ENCODE measurements around the gene ANXA8.
"Not testable (repeated sequence)": the region's sequence is repeated elsewhere in the genome, so short reads cannot be mapped to it uniquely, and the experiment has no call there.

ANXA8 gene

GRCh38 chr10:47483923-47484322 is at the start of gene ANXA8:
Gene ANXA8, minus strand, starts transcription at chr10:47484115. Its CDS starts 182 bp downstream, at chr10:47483933.
- not testable (repeated sequence) for DNase-seq

GRCh38 chr10:47523475-47523874 is 39.6 kb upstream of the ANXA8 start, which contains the start of gene AGAP9:
Gene AGAP9, minus strand, starts transcription at chr10:47523638. Its CDS starts 112 bp downstream, at chr10:47523526.
- DNase-seq: not testable (repeated sequence)

GRCh38 chr10:47502313-47502712 is 18.4 kb upstream of the ANXA8 start:
- DNase-seq: not testable (repeated sequence)

- DNase-seq: not testable (repeated sequence)
Observed at GRCh38 chr10:47494226-47494625, 10.3 kb upstream of the ANXA8 start.

- not testable (repeated sequence) for DNase-seq
Observed at GRCh38 chr10:47491600-47491999, 7.7 kb upstream of the ANXA8 start, which contains the start of gene FAM25G. Gene FAM25G, minus strand, starts transcription at chr10:47491700. Its CDS starts 26 bp downstream, at chr10:47491674.

- DNase-seq: not testable (repeated sequence)
Observed at GRCh38 chr10:47489630-47490029, 5.7 kb upstream of the ANXA8 start.

- not testable (repeated sequence) for DNase-seq
Observed at GRCh38 chr10:47485943-47486342, 2.0 kb upstream of the ANXA8 start.

- DNase-seq: not testable (repeated sequence)
Observed at GRCh38 chr10:47484786-47485185, 871 bp upstream of the ANXA8 start.

- DNase-seq: not testable (repeated sequence)
Observed at GRCh38 chr10:47482367-47482766, 1.5 kb downstream of the ANXA8 start.

- DNase-seq: not testable (repeated sequence)
Observed at GRCh38 chr10:47481768-47482181, 2.1 kb downstream of the ANXA8 start.

GRCh38 chr10:47481182-47481766 is 2.6 kb downstream of the ANXA8 start:
- DNase-seq: not testable (repeated sequence)

GRCh38 chr10:47480133-47480532 is 3.8 kb downstream of the ANXA8 start:
- DNase-seq: not testable (repeated sequence)

GRCh38 chr10:47478114-47478513 is 5.8 kb downstream of the ANXA8 start:
- DNase-seq: not testable (repeated sequence)

GRCh38 chr10:47477078-47477477 is 6.8 kb downstream of the ANXA8 start:
- not testable (repeated sequence) for DNase-seq

GRCh38 chr10:47475101-47475500 is 8.8 kb downstream of the ANXA8 start:
- not testable (repeated sequence) for DNase-seq

GRCh38 chr10:47473516-47473915 is 10.4 kb downstream of the ANXA8 start:
- not testable (repeated sequence) for DNase-seq

GRCh38 chr10:47472647-47473046 is 11.3 kb downstream of the ANXA8 start:
- not testable (repeated sequence) for DNase-seq

- DNase-seq: not testable (repeated sequence)
Observed at GRCh38 chr10:47472072-47472471, 11.8 kb downstream of the ANXA8 start.

- not testable (repeated sequence) for DNase-seq
Observed at GRCh38 chr10:47468731-47469528, 15.0 kb downstream of the ANXA8 start.

GRCh38 chr10:47467957-47468356 is 16.0 kb downstream of the ANXA8 start:
- DNase-seq: not testable (repeated sequence)

GRCh38 chr10:47467458-47467857 is 16.5 kb downstream of the ANXA8 start:
- DNase-seq: not testable (repeated sequence)

GRCh38 chr10:47465216-47465917 is 18.5 kb downstream of the ANXA8 start:
- DNase-seq: not testable (repeated sequence)
